Right lobe of liver (tissue), 4 donors: ENCODE data around the gene C10orf105.

Experiments used
- POLR2A ChIP-seq: fragments of 450-650 bp; IDR thresholded peaks from one replicate; pipeline ENCODE4 v1.6.1; 2017; ENCODE audit warnings: antibody characterized with exemption, mild to moderate bottlenecking
- TF ChIP-seq, protein P1 (sequence below), 4 donors: fragments of 200-600 bp in 3 of 4; fragments of 450-650 bp in 1 of 4; IDR thresholded peaks; one replicate each; pipeline versions ENCODE4 v1.5.1 to v1.8.0; 2016 to 2022; ENCODE audit warnings: antibody characterized with exemption in 4 of 4, mild to moderate bottlenecking in 2 of 4
- donor health status: DM: no; HTN: no; CAD: no.
- donor health status: DM: no; HTN: no; CAD: no.
- donor health status: DM: no; HTN: yes; CAD: no.

DNA sequence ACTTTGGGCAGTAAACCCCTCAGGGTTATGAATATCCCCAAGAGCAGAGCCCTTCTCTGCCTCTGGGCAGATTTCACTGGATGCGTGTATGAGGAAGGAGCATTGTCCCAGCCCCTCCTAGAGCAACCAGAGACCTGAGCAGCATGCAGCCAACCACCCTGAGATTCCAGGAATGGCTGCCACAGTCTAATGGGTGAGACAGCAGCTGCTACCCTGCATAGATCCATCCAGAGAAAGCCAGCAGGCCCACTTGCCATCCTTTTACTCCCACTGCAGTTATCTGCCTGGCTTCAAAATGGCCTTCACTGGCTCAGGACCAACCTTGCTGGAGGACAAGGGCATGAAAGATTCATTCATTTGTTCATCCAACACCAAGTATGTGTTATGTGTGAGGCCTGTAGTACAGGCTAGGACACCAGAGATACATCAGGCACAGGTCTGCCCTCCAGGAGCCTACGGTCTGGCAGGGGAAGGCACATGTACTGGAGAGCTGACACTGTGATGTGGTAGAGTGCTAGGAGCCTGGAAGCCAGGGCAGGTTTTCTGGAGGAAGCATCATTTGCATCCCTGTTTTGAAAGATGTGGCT is 26.2 kb upstream of the C10orf105 start:
- TF ChIP-seq, protein P1, sequence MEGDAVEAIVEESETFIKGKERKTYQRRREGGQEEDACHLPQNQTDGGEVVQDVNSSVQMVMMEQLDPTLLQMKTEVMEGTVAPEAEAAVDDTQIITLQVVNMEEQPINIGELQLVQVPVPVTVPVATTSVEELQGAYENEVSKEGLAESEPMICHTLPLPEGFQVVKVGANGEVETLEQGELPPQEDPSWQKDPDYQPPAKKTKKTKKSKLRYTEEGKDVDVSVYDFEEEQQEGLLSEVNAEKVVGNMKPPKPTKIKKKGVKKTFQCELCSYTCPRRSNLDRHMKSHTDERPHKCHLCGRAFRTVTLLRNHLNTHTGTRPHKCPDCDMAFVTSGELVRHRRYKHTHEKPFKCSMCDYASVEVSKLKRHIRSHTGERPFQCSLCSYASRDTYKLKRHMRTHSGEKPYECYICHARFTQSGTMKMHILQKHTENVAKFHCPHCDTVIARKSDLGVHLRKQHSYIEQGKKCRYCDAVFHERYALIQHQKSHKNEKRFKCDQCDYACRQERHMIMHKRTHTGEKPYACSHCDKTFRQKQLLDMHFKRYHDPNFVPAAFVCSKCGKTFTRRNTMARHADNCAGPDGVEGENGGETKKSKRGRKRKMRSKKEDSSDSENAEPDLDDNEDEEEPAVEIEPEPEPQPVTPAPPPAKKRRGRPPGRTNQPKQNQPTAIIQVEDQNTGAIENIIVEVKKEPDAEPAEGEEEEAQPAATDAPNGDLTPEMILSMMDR (IDR thresholded peaks at IDR 0.05) = no peak
- TF ChIP-seq POLR2A = no peak
